ENCODE measurements around the gene ENOX1.

Gene ENOX1

DNA sequence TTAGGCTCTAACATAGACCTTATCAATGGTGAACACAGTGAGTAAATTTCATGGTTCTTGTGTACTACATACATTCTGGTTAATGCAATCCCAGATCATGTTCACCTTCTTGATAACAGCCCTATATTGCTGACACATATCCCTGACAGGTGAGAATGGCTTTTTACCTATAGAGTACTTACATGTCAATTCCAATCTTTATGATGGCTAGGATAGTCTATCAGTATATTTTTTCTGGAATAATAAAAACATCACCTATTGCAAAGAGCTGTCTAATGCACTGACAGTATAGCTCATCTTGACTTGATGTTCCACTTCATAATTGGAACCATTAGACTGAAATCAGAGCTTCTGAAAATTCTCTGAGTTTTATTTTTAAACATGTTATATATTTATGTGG is 199.4 kb downstream of the ENOX1 start:
- DNase-seq: no peak

DNA sequence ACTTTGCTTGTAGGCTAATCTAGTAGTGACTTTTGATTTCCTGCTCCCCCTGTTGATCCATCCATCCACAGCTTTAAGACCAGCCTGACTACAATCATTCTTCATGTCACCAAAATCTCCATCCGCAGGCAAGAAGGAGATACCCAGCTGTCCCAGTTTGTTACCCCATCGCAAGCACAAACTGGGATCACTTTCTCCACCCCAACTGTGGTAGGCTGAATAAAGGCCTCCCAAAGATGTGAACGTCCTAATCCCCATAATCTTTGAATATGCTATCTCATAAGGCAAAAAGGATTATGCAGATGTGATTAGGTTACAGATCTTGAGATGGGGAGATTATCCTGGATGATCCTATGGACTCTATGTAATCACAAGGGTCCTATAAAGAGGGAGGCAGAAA is 202.0 kb downstream of the ENOX1 start:
- no peak for DNase-seq

DNA sequence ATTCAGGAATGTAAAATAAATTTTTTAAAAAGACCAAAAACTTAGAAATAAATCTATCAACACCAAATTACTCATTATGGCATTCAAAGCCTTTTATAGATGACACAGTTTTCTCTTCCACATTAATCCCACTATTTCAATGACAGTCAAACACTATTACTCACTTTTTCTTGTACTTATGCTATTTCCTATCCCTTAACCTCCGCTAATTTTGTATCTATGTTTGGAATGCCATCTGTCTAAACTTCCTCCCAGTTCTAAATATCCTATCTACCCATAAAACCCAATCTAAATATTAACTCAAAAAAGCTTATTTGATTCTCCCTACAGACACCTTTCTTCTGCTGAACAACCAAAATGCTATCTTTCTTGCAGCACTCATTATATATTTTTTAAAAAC is 203.5 kb downstream of the ENOX1 start:
- no peak for DNase-seq

DNA sequence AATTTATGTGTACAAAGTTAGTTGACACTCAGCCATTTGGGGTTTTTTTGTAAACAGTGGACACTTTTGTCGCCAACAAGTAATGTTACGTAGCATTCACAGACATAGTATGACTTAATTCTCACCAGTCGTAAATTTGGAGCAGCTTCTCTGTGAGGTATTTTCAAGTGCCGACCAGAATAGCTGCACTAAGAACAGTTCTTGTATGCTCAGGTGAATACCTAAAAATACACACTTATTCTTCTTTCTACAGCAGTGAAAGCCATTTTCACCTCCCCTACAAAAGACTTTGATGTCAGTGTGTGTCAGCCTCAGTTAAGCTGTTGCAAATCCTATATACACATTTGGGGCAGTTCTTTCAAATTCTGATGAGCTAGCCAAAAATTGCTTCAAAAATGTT is 206.5 kb downstream of the ENOX1 start:
- no peak for DNase-seq

DNA sequence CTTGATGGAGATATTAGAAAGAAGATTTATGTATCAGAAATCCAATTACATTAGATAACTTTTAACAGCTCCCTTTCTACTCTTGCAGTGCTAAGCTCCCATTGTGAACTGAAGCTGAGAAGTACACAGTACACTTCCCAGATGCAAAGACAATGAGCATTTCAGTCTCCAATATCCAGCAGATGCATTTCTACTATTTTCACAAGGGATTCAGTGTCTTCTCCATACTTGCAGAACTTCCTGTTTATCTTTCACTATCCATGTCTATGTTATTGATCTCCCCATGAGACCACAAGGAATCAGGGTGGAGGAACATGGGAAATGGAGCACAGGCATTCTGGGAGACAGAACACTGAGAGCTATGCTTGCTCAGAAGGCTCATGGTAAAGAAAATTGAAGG is 207.5 kb downstream of the ENOX1 start:
- DNase-seq: no peak

DNA sequence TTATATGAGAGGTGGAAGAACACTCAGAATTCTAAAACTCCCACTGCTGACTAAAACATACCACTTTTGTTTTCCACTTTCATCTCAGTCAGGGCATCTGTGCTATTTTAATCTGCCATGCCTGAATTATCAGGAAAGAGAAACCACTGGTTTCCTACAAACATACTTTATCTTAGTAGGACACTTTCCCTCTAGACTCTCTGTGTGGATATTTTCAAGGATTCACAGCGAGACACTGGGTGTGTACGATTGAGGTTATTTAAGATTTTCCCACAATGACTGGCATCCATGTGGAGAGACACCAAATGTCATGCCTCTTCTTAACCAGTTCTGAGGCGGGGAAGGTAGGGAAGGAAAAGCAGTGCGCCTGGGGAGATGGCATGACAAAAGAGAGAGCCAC is 212.2 kb downstream of the ENOX1 start:
- DNase-seq: no peak

DNA sequence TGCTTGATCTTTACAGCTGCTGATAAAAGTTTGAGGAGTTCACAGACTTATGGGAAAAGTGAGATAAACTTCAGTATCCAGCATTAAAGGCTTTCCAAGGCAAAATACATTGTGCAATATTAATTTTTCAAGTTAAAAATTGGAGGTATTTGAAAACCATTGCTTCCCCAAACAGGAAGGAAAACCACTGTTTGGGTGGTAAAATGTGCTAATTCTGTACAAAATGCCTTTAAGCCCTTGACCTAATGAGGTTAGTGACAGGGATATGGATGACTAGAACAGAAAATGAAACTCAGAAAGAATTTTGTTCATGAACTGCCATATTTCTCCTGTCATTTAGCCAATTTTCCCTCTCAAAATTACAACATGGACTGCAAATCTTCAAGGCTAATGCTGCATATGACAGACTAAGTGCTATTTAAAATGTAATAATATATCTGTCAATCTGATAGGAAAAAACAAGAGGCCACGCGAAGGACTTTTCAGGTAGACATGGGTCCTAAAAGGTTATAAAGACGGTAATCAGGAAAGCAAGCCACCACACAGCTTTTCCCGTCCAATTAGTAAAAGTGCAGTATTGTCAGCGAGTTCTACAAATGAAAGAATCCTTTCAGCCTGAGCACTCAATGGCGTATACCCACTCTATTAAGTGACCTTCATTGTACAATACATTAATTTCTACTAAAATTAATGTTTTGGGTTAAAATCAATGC is 212.8 kb downstream of the ENOX1 start:
- no peak for DNase-seq

DNA sequence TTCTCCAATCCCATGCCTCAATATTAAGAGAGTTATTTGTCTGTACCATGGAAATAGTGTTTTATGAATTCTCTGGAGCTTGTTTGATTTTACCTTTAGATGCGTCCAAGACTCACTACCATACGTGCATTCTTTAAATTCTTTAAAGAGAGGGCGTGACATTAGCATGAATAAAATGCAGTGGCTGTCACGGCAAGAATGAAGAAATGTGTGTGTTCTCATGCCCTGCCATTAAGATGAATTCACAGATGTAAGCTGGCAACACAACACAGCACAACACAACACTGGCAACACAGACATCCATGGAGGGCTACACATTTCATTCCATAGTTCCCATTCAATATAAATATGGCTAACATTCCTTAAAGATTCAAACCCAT is 213.4 kb downstream of the ENOX1 start:
- no peak for DNase-seq

DNA sequence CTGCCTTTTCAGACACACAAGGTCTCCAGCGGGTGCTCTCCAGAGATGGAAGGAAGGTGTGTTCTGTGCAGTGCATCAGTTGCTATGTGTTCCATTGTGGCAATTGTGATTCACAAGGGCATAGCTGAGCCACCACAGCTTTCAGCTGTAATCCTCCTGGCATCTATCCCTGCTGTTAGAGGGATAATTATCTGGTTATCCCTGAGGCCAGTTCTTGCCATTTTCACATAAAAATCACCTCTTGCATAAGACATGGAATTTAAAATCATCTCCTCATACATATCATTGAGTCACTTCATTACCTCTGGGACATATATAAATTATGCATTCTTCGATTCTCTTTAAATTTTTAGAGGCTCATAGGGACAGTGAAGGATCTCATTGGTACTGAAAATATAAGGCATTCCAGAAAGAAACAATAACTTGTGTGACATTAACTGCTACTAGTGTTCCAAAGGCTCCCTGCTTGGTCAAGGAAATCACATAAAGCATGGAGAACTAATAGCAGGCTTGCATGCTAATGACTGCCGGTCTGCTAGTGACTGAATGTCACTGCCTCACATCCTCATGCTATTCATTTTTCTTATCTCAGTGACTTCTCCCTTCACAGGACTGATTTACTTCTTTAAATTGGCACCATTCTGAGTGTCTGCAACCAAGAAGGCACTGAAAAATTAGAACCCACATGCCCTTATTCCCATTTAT is 214.0 kb downstream of the ENOX1 start:
- DNase-seq: no peak

DNA sequence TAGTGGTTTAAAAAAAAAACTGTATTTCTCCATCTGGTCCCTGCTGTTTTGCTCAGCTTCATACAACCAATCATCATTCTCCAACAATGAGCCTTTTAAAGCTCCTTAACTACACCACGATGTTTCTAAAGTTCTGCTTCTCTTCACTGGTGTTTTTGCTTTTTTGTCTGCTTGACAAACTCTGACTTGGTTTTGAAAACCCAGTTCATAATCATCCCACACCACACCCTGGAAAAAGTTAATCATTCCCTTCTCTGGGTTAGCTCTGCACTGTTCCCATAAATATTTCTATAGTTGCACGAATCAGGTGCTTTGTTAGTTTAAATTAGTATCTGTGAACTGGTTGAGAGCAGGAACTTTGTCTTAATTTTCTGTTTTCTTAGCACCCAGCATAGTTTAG is 217.1 kb downstream of the ENOX1 start:
- no peak for DNase-seq

DNA sequence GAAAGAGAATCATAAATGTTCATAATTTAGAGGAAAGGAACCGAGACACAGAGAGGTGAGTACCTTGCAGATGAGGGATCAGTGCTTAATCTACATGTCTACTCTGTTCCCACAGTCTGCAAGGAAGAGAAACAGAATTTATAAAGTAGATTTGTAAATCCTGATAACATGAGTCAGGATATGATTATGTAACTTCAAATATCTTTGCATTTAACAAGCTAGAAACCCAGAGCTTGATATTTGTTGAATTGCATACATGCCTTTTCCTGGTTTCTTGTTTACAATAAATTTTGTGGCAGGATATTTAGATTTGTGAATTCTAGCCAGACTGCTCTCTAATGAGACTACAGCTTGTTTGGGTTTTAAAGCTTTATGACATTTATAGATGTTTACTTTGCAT is 219.2 kb downstream of the ENOX1 start:
- DNase-seq: no peak

DNA sequence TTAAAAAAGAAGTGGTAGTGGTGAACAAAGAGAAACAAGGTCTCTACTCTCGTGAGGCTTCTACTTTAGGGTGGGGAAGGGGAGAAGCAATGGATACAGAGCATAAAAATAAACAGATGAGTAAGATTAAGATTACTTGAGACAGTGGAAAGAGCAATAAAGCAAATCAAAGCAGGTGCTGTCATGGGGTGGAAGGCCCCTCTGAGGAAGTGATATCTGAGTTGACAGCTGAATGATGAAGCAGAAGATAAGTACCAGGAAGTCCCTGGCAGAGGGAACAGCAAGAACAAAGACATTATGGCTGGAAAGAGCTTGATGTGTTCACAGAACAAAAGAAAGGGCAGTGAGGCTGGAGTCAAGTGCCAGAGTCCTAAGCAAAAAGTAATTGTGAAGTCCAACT is 221.8 kb downstream of the ENOX1 start:
- no peak for DNase-seq

DNA sequence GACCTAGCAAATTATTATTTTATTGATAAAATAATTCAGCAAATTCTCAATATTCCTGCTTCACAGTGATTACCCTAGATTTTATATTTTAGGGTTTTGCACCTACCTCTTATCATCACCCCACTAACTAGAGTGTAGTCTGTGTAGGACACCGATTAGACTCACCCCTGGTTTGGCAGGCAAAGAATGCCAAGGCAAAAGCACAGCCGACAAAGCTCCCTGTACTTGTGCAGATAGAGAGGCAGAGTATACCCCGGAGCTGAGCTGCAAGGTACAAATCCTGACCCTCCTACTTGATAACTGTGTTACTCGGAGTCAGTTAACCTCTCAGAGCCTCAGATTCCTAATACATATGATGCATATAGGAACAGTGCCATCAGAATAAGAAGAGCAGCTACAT is 225.7 kb downstream of the ENOX1 start:
- no peak for DNase-seq

DNA sequence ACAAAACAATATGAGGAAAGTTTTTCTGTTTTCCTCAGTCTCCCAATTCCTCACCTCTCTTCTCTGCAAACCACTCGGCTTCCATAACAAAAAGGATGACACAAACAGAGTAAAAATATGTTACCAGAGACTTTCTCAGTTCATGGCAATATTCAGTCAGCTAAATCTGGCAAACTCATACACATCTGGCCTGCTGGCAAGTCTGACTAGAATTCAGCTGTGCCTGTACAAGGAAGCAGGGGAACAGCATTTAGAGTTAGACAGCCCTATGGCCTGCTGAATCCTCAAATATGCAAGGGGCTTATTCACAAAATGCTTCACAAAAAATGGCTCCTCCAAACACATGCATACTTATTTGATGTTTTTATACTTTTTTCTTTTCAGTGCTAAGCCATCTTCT is 227.8 kb downstream of the ENOX1 start:
- no peak for DNase-seq

DNA sequence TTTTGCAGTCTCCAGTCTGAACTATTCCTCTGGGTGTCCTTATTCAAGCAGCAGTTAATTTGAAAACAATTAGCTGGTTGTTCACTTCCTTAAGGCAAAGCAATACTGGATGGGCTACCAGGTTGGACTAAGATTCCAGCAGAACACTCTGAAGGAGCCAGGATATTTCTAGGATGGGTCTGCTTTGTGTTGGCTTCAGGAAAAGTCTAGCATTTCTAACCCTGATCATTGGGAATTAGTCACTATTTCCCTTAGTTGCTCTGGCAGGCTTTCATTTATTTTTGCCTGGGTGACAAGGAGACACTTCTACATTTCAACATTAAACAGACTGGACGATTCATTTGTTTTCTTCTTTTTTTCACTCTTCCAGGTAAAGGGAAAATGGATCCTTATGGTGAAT is 228.4 kb downstream of the ENOX1 start:
- no peak for DNase-seq

DNA sequence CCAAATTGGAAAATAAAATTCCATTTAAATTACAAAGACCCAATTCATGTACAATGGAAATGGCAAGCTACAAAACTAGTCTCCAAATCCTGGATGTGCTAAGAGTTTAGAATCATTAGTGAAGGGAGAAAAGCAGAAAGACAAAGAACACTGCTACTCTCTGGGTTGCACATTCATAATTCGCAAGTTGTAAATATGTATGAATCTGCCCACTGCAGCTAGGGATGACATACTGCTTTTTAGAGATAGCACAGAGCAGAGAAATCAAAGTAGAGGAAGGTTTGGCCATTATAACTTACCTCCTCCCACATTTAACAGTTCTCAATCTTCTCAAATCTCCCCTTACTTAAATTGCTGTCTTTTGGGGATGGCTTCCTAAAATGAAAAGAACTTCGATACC is 231.1 kb downstream of the ENOX1 start:
- no peak for DNase-seq

DNA sequence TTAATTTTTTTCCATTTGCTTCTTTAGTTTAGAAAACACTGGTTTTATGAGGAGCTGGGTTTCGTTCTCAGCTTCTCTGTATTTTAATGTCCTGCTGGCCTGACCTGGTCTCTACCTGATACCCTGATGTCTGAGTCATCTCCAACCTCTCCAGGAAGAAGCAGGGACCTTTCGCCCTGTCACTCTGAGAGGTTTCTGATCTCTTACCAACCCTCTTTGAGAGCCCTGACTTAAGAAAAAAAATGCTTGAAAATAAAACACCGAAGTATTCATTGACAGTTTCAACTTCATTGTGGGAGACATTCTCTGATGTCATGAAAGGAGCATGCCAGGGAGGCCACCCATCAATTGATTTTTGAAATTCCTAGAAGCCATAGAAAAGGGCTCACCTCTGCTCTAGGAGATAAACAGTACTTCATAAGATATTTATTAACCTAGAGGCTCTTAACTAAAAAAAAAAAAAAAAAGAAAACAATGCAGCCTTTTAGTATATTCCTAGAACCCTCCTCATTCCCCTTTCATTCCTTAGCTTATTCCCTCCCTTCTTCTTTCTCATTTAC is 234.8 kb downstream of the ENOX1 start:
- no peak for DNase-seq

DNA sequence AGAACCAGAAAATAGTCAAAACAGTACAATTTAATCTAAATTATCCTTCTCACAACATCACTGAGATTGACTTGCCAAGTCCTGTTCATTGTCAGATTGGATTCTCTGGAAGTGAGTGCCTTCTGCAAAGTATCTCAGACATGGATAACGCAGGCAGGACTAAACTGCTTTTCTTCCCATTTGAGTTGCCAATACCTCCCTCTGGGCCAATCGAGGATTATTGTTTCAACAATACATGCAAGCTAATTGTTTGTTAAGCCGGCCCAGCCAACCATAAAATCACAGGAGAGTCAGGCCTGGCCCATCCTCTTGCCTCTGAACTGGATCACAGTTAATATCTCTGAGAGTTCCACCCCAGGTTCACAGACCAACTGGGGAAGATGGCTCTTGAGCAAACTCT is 240.0 kb downstream of the ENOX1 start:
- no peak for DNase-seq

DNA sequence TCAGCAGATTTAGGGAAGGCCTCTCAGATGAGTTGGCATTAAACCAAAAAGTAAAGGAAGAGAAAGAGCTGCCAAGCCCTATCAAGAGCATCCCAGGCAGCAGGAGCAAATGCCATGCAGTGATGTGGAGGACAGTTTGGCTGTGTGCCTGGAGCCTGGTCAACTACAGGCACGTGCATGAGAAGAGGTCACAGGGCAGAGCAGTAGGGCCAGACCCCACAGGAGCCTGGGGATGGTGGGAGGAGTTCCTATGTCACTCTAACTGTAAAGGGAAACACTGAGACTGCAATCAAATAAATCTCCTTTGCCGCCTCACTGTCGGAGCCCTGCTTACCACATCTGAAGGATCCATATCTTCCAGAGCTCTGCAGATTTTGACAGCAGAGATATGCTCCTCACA is 240.5 kb downstream of the ENOX1 start:
- DNase-seq: peak; percentile 81

DNA sequence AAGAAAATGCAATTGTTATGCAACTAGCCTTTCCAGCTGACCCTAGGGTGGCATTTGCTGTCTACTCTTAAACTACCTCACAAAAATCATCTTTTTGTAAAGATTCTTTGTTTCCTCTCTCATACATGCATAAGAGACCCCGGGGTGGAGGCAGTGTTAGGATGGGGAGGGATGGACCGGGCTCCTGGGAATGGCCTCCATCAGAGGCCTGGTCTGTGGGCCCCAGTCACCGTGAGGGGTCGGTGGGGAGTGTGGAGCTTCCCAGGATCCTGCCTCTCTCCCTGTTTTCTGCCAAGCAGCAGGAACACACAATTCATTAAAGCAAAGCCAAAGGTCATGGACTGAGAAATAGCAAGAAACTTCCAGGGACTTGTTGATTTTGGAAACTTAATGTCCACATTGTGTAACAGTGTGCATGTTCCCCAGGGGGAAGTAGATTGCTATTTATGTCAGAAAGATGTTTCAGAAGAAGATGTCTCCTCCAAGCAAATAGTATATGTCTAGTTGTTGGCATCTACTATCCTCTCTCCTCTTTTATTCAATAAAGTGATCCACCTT is 241.4 kb downstream of the ENOX1 start:
- no peak for DNase-seq

DNA sequence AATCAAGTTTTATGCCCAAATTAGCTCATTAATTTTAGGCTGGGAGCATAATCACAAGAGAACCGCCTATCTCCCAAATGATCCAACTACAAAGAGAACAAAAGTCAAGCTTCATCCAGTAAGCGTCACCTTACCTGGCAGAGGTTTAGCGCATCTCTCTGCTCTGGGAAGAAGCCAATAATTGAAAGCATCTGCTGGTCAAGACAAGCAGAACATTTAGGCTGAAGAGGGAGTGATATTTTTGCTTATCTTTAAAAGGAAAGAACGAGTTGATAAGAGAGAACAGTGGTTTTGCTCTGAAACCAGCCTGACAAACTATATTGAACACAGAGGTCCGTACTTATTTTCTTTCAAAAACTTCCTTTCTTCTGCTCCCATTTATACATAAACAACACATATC is 242.1 kb downstream of the ENOX1 start:
- peak; percentile 10 for DNase-seq

DNA sequence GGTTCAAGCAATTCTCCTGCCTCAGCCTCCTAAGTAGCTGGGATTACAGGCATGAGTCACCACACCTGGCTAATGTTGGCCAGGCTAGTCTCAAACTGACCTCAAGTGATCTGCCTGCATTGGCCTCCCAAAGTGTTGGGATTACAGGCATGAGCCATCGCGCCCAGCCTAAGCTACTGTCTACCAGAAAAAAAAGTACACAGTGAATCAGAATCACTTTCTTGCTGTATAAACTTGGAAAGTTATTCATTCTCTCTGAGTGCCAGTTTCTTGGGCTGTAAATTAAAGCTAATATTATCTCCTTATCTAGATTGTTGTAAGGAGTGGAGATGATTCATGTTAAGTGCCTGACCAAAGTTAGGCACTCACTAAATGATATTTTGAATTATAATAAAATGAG is 242.8 kb downstream of the ENOX1 start:
- no peak for DNase-seq

DNA sequence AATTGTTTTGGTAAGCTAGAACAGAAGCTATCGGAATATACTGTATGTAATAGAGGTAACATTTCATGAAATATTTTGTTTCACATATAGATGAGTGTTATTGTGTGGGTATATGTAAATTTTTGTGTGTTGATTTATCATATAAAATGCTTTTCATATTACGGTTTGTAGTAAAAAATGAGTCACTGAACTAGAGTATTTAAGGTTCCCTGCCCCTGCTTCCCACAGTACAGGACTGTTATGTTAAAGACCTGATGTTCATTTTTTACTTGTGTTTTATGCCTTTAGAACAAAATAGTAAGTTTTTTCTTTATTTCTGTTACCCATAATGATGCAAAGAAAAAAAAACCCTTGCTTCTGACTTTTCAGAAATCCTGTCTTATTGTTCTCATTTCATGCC is 243.4 kb downstream of the ENOX1 start:
- DNase-seq: no peak

DNA sequence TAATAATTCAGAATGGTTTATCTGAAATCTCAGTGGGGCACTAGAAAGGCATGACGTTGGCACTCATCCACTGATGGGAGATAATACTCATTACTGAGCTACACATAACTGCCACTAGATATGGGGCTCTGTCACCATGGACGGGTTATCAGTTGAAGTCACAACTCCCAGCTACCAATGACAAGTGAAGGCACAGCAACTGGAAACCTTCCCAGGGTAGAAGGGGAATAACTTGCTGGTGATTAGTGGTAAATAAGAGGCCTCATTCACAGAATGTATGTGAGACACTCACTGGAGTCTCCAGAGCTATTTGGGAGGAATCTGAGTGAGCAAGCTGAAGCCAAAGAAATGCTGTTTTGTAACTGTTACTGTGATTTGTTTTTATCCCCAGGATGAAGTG is 249.6 kb downstream of the ENOX1 start:
- DNase-seq: no peak

Data from NCI-H1105 (cell line).